NOMO-1 treated with DMSO at 0.1 percent for 48 hours (cell line): ENCODE measurements around the gene KRT81.
"Not testable (repeated sequence)": the region's sequence is repeated elsewhere in the genome, so short reads cannot be mapped to it uniquely, and the experiment has no call there.

Source experiments
- DNase-seq: peaks from one replicate; lab custom pipeline; 2025; ENCODE audit not compliant: unreplicated experiment; lab: John Stamatoyannopoulos, UW

The KRT81 gene

DNA sequence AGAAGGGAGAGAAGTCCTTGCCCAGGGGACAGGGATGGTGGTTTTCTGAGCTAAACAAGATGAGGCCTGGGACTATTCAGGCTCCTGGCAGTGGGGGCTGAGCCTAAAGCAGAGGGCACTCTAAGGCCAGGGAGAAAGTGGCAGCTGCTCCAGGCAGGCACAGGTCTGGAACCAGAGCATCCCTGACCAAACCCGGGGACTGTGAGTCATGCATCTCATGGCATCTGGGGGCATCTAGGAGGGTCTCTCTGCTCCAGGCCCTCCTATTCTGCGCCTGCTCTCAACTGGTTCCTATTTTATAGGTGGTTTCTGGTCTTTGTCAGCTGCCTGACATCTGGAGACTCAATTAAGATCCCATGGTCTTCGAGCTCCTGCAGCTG, 46.7 kb downstream of the KRT81 start:
- DNase-seq = no peak

- peak; percentile 48 for DNase-seq
Observed at GRCh38 chr12:52243856-52244614, 47.3 kb downstream of the KRT81 start.

DNA sequence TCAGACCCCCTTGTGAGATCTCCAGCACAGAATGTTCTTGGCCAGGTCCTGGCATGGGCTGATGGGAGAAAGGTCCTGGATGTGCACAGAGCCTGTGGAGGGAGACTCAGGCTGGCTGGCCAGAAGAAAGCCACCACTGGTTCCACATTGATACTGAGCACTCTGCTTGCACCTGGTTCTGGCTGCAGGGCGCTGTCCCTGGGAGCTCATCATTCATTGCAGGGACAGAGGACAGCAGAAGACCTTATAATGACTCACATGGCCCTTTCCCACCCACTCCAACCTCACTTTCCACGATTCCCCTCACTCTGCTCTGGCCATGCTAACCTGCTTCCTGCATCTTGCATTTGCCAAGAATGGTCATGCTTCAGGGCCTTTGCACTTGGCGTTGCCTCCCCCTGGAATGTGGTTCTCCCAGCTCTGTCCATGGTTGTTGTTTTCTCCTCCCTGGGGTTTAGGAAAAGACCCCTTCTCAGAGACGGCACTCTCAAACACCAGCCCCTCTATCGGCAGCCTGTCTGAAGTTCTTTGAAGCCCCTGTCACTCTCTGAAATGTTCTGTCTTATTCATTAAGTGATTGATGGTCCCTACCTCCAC, 48.0 kb downstream of the KRT81 start:
- no peak for DNase-seq

DNA sequence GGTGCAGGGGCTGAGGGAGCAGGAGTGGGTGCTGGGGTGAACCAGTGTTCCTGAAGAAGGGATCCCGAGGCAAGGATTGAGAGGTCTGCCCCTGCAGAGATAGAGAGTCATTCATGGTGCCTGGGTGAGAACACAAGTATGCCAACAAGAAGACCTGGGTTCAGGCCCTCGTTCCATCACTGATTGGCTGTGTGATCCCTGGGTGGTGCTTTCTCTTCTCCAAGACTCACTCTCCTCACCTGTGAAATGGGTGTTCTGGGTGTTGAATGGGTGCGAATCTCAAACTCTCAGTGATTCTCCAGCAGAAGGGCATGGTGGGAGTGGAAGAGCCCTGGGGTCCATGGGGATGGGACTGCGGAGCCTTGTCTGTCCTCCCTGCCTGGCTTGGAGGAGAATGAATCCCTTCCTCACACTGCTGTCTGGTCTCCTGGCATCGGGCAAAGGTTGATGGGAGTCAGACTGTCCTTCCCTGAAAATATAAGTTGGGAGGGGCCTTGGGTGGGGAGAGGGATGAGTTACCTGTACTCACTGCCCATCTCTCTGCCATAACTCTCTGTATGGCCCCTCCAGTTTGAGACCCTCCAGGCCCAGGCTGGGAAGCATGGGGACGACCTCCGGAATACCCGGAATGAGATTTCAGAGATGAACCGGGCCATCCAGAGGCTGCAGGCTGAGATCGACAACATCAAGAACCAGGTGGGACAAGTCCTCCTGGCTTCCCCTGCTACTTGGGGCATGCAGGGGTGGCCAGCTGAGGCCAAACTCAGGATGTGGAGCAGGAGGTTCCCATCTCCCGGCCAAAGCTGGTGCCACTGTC, 48.7 kb downstream of the KRT81 start:
- DNase-seq = no peak

GRCh38 chr12:52241205-52241842, 50.0 kb downstream of the KRT81 start:
- DNase-seq = no peak

DNA sequence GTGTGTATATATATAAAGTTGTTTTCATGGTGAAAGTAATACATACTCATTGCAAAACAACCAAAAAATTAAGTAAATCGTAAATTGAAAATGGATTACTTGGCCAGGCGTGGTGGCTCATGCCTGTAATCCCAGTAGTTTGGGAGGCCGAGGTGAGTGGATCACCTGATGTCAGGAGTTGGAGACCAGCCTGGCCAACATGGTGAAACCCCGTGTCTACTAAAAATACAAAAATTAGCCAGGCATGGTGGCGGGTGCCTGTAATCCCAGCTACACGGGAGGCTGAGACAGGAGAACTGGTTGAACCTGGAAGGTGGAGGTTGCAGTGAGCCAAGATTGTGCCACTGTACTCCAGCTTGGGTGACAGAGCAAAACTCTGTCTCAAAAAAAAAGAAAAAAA, 51.1 kb downstream of the KRT81 start:
- DNase-seq = not testable (repeated sequence)

DNA sequence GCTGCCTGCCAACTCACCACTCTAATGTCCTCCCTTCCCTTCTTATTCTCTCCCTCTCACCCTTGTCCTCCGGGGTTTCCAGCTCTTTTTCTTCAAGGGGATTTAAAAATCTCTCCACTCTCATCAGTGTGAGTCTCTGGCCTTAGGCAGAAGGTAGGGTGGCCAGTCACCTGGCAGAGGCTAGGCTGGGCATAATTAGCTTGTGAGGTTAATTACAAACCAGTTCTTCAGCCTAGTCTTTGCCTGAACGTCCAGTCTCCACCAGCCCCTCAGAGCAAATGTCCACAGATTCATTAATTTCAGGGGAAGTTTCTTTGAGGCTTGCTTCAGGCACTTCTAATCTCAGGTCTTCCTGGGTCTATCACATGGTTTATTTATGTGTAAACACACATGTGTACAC, 51.6 kb downstream of the KRT81 start:
- no peak for DNase-seq

DNA sequence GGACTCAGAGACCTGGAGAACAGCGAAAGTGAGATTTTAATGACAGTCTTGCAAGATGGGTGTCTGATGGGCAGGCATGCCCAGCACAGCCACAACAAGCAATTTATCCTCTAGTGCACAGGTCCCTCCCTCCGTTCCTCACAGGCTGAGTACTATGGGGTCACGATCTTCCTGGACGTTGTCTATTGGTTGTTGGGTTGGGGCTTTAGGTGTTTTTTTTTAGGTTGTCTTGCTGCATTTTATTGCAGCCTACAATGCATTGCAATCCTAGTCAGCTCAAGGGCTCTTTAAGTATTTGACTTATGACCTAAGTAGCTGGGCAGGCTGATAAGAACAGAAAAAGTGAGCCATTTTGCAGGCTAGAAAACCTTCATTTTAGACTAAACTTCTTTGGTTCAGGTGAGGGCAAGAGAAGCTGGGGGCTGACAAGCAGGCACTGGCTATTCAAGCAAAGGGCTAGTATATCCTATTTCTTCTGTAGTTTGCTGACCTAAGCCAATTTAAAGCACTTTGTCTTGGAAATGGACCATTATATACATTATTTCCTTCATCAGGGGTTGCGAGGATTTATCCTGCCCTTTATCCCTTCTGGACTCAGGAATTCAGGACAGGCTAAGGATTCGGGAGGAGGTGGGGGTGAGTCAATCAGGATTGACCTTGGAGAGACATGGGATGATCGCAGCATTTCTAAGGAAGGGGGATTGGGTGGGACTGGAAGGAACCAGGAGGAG, 52.3 kb downstream of the KRT81 start:
- DNase-seq = no peak

DNA sequence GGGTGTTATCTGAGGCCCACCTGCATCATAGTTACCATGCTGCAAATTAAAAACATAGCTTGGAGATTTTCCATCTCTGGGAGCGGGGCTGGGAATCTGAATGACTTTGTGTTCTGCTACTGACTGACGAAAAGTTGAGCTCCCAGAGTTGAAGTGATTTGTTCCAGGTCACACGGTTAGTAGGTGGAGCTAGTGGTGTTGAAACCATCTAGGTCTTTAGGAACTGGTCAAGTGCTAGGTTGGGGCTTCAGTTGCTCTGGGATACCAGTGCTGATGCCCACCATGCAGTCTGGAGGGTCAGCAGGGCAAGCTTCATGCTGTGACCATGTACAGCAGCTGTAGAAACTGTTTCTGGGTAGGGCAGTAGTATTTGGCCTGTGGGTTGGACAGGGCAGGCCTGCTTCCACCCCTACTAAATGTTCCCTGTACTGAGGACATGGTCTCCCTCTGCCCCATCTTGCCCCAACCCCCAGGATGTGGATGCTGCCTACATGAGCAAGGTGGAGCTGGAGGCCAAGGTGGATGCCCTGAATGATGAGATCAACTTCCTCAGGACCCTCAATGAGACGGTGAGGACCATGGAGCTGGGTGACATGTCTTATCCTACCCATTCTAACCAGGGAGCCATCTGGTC, 53.0 kb downstream of the KRT81 start:
- no peak for DNase-seq

GRCh38 chr12:52236386-52237050, 54.8 kb downstream of the KRT81 start:
- no peak for DNase-seq
